ENCODE results near the gene RECQL5. TPM values are rescaled to one million over a fixed set of nuclear protein-coding genes. Genes with fewer than 3 reads are reported as not detected.

RECQL5 gene
- total RNA-seq, 2 experiments from 2014 or later, result 90.0 to 139 TPM

DNA sequence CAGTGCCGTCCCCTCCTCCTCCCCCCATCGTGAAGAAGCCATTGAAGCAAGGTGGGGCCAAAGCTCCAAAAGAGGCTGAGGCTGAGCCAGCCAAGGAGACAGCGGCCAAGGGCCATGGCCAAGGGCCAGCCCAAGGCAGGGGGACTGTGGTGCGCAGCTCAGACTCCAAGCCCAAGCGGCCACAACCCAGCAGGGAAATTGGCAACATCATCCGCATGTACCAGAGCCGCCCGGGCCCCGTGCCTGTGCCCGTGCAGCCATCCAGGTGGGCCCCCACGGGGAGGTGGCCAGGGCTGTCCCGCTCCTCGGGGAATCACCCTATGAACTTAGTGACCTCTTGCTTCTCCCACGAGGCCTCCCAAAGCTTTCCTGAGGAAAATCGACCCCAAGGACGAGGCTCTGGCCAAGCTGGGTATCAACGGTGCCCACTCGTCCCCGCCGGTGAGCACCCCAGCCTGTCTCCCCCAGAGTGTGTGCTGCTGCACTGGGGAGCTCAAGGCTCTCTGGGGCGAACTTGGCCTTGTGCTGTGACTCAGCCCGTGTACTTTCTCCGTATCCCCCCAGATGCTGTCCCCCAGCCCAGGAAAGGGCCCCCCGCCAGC, 50.3 kb downstream of the RECQL5 start:
- H3K79me2 ChIP-seq (ENCODE audit: insufficient read depth, low read depth, low read length), result no peaks in the 10 kb centered on the region
- no peak overlapping the region for H2AFZ ChIP-seq (ENCODE audit: low read length)
- ChIA-PET CTCF (ENCODE audit: unreplicated experiment) (interaction anchor here (0.6 to 1.0 kb wide), 2 partner anchors 131 to 146 kb away, joined by 5 to 16 read pairs; no protein-coding TSS in a partner anchor), POLR2A (interaction anchor here (0.7 to 1.0 kb wide), 2 partner anchors 42 to 163 kb away, joined by 3 to 4 read pairs; a partner anchor contains a TSS)
- DNase-seq (ENCODE audit: low spot score), result no peak
- H3K4me3 ChIP-seq (ENCODE audit: low read depth, low read length, poor library complexity, severe bottlenecking), result no peak overlapping the region
- H3K27ac ChIP-seq (ENCODE audit: low read depth, low read length, poor library complexity, severe bottlenecking), result no peak overlapping the region
- TF ChIP-seq, protein P1, sequence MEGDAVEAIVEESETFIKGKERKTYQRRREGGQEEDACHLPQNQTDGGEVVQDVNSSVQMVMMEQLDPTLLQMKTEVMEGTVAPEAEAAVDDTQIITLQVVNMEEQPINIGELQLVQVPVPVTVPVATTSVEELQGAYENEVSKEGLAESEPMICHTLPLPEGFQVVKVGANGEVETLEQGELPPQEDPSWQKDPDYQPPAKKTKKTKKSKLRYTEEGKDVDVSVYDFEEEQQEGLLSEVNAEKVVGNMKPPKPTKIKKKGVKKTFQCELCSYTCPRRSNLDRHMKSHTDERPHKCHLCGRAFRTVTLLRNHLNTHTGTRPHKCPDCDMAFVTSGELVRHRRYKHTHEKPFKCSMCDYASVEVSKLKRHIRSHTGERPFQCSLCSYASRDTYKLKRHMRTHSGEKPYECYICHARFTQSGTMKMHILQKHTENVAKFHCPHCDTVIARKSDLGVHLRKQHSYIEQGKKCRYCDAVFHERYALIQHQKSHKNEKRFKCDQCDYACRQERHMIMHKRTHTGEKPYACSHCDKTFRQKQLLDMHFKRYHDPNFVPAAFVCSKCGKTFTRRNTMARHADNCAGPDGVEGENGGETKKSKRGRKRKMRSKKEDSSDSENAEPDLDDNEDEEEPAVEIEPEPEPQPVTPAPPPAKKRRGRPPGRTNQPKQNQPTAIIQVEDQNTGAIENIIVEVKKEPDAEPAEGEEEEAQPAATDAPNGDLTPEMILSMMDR (conservative IDR thresholded peaks at IDR 0.05; ENCODE audit: low read length), result no peak
- no peak for TF ChIP-seq EZH2phosphoT487 (IDR thresholded peaks at IDR 0.05; ENCODE audit: borderline replicate concordance, low read depth, low read length)
- no peaks in the 10 kb centered on the region for H3K9me3 ChIP-seq (ENCODE audit: low read length)
- no peaks in the 10 kb centered on the region for H3K9me2 ChIP-seq (ENCODE audit: insufficient read depth, low read length)
- H3K4me1 ChIP-seq (ENCODE audit: insufficient read depth, low read length, poor library complexity, severe bottlenecking), result no peaks in the 10 kb centered on the region
- no peaks in the 10 kb centered on the region for H3K36me3 ChIP-seq (ENCODE audit: insufficient read depth, low read length)
- BruUV-seq (replicated peaks), result no TSS peak
- H4K20me1 ChIP-seq (ENCODE audit: insufficient read depth, low read length), result no peaks in the 10 kb centered on the region
- no peak overlapping the region for H3K4me2 ChIP-seq (ENCODE audit: low read length)
- intact Hi-C loops (cut with micrococcal nuclease; ENCODE audit: unreplicated experiment), result no loop called here

GRCh38 chr17:75615301-75615700, 51.7 kb downstream of the RECQL5 start:
- POLR2A ChIA-PET, result no interaction called here
- intact Hi-C loops (cut with micrococcal nuclease; ENCODE audit: unreplicated experiment), result no loop called here
- BruUV-seq (replicated peaks), result no TSS peak
- no peak for DNase-seq (ENCODE audit: low spot score)
- TF ChIP-seq, protein P1 (conservative IDR thresholded peaks at IDR 0.05; ENCODE audit: low read length), result no peak; the same call in 1 of the 2 replicates
- TF ChIP-seq EZH2phosphoT487 (IDR thresholded peaks at IDR 0.05; ENCODE audit: borderline replicate concordance, low read depth, low read length), result no peak
- H3K9me3 ChIP-seq (ENCODE audit: low read length), result no peaks in the 10 kb centered on the region
- no peaks in the 10 kb centered on the region for H3K9me2 ChIP-seq (ENCODE audit: insufficient read depth, low read length)
- no peaks in the 10 kb centered on the region for H3K36me3 ChIP-seq (ENCODE audit: insufficient read depth, low read length)
- no peak overlapping the region for H3K4me2 ChIP-seq (ENCODE audit: low read length)
- CTCF ChIA-PET (ENCODE audit: unreplicated experiment), result no interaction called here
- H3K79me2 ChIP-seq (ENCODE audit: insufficient read depth, low read depth, low read length), result no peaks in the 10 kb centered on the region
- no peak overlapping the region for H2AFZ ChIP-seq (ENCODE audit: low read length)
- no peak overlapping the region for H3K4me3 ChIP-seq (ENCODE audit: low read depth, low read length, poor library complexity, severe bottlenecking)
- no peaks in the 10 kb centered on the region for H4K20me1 ChIP-seq (ENCODE audit: insufficient read depth, low read length)
- no peaks in the 10 kb centered on the region for H3K4me1 ChIP-seq (ENCODE audit: insufficient read depth, low read length, poor library complexity, severe bottlenecking)
- no peak overlapping the region for H3K27ac ChIP-seq (ENCODE audit: low read depth, low read length, poor library complexity, severe bottlenecking)

- DNase-seq (ENCODE audit: low spot score), result no peak
- intact Hi-C loops (cut with micrococcal nuclease; ENCODE audit: unreplicated experiment), result no loop called here
- no peaks in the 10 kb centered on the region for H3K36me3 ChIP-seq (ENCODE audit: insufficient read depth, low read length)
- H3K79me2 ChIP-seq (ENCODE audit: insufficient read depth, low read depth, low read length), result no peaks in the 10 kb centered on the region
- CTCF ChIA-PET (ENCODE audit: unreplicated experiment), result no interaction called here
- no peak overlapping the region for H3K4me2 ChIP-seq (ENCODE audit: low read length)
- no peak overlapping the region for H3K27ac ChIP-seq (ENCODE audit: low read depth, low read length, poor library complexity, severe bottlenecking)
- H3K9me3 ChIP-seq (ENCODE audit: low read length), result no peaks in the 10 kb centered on the region
- H2AFZ ChIP-seq (ENCODE audit: low read length), result no peak overlapping the region
- TF ChIP-seq EZH2phosphoT487 (IDR thresholded peaks at IDR 0.05; ENCODE audit: borderline replicate concordance, low read depth, low read length), result no peak
- TF ChIP-seq, protein P1 (conservative IDR thresholded peaks at IDR 0.05; ENCODE audit: low read length), result peak; percentile 44
- H3K4me1 ChIP-seq (ENCODE audit: insufficient read depth, low read length, poor library complexity, severe bottlenecking), result no peaks in the 10 kb centered on the region
- POLR2A ChIA-PET, result no interaction called here
- H3K9me2 ChIP-seq (ENCODE audit: insufficient read depth, low read length), result no peaks in the 10 kb centered on the region
- H3K4me3 ChIP-seq (ENCODE audit: low read depth, low read length, poor library complexity, severe bottlenecking), result no peak overlapping the region
- no TSS peak for BruUV-seq (replicated peaks)
- H4K20me1 ChIP-seq (ENCODE audit: insufficient read depth, low read length), result no peaks in the 10 kb centered on the region
Measured at GRCh38 chr17:75614556-75615270, 52.2 kb downstream of the RECQL5 start.
